GM03348 (cell line): Measurements from ENCODE around the gene CDK8.
"Not testable (repeated sequence)": the region's sequence is repeated elsewhere in the genome, so short reads cannot be mapped to it uniquely, and the experiment has no call there.

Experiments
- DNase-seq: peaks from one replicate; pipeline ENCODE4 v3.0.0; 2012; ENCODE audit warnings: low spot score

The CDK8 gene

DNA sequence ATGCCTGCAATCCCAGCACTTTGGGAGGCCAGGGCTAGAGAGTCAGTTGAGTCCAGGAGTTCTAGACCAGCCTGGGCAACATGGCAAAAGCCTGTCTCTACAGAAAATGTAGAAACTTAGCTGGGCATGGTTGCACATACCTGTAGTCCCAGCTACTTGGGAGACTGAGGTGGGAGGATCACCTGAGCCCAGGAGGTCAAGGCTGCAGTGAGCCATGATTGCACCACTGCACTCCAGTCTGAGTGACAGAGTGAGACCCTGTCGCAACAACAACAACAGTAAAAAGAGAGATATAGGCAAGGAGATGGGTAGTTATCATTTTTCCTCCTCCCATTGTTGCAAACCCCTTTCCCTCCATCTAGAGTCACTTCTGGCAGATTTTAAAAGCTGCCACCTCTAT is 62.2 kb downstream of the CDK8 start:
- not testable (repeated sequence) for DNase-seq

DNA sequence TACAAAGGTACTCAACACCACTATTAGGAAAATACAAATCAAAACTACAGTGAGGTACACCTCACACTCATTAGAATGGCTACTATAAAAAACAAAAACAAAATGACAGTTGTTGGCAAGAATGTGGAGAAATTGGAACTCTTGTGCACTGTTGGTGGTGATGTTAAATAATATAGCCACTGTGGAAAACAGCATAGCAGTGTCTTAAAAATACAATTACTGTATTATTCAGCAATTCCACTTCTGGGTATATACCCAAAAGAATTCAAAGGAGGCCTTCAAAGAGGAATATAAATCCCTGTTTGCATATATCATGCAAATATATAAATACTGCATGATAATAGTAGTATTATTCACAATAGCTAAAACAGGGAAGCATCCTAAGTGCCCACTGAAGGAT is 66.8 kb downstream of the CDK8 start:
- DNase-seq, result no peak

DNA sequence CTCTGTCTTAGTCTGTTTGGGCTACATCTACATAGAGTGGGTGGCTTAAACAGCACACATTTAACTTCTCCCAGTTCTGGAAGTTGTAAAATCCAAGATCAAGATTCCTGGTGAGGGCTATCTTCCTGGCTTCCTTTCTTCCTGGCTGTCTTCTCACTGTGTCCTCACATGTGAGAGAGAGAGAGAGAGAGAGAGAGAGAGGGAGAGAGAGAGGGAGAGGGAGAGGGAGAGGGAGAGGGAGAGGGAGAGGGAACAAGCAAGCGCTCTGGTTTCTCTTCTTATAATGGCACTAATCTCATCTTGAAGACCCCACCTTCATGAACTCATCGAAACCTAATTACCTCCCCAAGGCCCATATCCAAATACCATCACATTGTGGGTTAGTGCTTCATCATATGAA is 69.2 kb downstream of the CDK8 start:
- DNase-seq, result no peak

DNA sequence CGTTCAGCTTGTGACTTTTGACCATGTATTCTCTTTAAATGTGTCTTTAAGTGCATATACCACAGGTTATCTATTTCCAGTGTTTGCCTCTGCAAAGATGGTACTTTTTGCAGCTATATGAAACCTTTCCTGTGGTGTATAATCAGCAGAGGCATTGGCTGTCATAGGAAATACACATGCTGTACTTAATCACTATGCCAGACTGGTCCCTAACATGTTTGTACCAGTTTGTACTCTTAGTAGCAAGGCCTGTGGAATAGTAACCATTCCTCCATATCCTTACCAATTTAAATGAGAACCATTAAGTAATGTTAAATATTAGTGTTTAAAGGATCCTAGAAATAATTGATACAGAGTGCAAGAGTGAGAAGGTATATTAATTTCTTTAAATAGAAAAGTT is 69.8 kb downstream of the CDK8 start:
- no peak for DNase-seq

DNA sequence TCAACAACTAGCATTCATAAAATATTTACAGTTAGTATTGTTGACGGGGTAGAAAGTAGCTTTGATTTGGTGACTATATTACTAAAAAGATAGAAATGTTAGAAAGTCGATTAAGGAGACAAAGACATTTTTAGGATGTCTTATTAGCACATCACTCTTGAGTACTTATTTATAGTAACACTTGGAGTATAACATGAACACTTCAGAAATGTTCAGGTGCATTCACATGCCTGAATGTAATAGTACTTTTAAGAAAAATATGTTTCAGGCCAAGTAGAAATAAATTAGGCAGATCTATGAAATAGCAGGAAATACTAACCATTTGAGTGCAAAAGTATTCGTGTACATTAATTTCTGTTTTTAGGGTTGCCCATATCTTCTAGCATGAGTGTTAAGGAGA is 70.4 kb downstream of the CDK8 start:
- no peak for DNase-seq

DNA sequence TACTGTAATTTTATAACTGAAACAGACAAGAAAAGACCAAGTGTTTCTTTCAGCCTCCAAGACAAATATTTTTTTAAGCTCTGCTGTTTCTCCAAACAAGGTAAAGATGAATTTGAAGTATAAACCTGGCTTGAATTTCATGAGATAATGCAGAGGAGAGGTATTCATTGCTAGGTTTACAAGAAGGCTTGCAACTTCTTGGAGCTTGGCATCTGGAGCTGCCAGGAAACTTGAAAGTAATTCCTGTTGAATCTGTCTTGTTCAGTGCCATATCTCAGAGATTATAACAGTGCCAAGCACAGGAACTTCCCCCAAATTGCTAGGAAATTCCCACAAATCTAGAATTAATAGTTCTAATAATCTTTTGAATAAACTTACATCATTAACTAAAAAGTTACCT is 70.9 kb downstream of the CDK8 start:
- DNase-seq, result no peak

DNA sequence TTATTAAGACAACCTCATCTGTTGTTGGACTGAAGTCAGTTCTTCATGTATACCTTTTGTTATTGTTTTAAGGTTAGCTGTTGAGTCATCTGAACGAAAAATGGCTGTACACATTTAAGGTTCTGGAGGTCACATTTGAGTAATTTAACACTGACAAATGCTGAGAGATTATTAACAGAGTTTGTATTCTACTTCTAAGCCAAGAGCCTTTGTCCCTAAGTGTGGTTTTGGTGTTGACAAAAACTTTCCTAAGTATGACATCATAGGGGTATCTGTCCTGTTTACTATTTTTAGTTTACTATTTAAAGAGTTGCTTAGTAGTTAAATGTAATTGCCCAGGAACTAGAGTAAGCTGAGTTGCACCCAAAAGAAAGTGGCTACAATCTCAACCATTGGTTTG is 71.9 kb downstream of the CDK8 start:
- no peak for DNase-seq

DNA sequence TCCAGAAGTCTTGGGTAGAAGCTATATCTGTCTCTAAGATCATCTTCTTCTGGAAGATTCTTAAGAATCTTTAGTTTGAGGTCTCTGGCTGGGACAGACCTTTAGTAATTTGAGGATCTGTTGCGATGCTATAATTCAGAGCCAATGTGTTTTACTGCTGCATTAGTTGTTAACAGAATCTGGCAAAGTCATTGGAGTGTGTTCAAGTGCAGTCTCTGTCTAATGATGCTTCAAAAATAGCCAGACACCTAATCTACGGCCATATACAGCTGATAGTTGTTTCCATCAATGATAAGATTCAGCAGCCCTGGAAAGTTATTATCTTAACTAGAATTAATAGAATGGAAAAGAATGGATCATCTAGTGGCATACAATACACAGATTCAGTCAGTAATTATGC is 72.6 kb downstream of the CDK8 start:
- DNase-seq, result no peak

DNA sequence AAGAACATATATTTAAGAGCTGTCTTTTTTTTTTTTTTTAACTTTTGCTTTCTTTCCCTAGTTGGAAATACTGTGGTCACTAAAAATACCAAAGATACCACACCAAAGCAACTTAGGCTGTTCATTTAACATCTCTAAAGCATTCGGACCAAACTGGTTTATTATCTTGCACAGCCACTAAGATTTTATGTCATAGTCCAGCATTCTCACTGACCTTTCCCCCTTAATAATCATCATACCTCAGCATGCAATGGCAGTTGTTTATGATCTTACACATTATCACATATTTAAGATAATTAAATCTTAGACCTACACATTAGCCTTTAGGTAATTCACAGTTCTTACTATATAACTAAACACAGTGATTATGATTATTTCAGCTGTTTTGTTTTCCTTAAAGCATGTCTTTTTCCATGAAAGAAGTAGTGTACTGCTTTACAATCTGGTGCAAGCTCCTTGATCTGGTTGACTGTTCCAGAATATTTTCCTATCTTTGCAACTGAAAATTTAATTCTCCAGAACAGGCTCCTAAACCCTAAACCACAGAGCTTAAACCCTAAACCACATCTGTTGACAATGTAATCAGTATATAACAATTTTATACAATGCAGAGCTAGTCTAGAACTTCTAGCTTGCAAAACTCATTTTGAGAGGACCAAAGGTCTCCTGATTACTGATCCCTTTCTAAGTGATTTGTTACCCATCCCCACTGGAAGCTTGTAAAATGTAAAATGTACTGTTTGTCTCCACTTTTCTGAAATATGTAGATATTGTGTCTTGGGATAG is 74.2 kb downstream of the CDK8 start:
- DNase-seq, result no peak

DNA sequence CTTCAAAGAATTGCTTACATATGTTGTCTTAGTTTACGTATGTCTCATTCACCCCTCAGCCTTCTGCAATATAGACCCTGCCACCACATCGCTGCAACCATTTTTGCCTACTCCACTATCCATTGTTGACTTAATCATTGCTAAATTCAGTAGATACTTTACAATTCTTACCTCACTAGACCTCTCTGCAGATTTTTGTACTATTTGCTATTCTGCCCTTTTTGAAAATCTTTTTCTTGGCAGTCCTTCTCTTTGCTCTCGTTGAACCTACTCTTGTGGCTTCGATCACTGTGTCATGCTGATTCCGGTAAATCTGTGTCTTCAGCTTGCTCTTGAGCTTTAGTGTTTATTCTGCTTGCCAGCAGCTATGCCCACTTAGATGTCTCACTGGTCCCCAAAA is 81.2 kb downstream of the CDK8 start:
- no peak for DNase-seq

DNA sequence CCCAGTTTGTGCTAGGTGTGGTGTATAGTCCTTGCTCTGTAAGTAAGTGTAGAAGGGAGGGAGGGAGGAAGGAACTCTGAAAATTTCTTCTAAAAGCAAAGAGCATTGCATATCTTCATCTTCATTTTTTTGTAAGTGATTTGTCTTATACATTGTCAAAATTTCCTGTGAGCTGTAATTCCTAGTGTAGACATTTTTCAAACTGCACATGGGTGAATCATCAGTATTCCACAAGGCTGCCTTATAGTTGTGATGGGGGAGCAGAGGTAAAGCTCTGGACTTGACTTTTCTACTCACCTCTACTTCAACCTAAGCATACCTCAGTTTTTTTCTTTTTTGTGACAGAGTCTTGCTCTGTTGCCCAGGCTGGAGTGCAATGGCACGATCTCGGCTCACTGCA is 86.9 kb downstream of the CDK8 start:
- no peak for DNase-seq

DNA sequence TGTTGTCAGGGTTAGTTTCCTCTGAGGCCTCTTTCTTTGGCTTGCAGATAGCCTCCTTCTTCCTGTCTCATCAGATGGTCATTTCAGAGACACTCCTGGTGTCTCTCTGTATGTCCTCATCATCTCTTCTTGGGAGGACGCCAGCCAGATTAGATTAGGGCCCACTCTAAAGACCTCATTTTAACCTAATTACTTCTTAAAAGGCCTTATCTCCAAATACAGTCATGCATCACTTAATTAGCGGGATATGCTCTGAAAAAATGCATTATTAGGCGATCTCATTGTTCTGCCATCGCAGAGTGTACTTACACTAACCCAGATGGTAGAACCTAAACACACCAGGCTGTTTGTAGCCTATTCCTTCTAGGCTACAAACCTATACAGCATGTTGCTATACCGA is 89.0 kb downstream of the CDK8 start:
- DNase-seq, result no peak

DNA sequence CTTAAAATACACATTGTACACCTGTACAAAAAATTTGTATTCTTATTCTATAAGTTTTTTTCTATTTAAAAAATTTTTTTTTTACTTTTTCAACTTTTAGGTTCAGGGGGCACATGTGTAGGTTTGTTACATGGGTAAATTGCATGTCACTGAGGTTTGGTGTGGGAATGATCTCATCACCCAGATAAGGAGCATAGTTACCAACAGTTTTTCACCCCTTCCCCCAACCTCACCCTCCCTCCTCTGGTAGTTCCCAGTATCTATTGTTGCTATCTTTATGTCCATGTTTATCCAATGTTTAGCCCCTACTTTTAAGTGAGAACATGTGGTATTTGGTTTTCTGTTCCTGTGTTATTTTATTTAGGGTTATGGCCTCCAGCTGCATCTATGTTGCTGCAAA is 89.9 kb downstream of the CDK8 start:
- no peak for DNase-seq

DNA sequence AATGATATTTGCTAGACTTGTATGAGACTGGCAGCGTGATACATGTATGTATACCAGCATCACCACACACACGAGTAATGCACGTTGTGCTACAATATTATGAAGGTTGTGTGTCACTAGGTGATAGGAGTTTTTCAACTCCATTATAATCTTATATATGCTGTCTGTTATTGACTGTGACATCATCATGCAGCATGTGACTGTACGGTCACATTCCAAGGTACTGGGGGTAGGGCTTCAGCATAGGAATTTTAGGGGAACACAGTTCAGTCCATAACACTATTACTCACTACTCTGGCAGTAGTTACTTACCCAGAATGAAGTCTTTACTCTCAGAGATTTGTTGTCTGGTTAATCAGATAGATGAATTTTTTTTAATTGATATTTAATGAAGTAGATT is 91.1 kb downstream of the CDK8 start:
- DNase-seq, result no peak

DNA sequence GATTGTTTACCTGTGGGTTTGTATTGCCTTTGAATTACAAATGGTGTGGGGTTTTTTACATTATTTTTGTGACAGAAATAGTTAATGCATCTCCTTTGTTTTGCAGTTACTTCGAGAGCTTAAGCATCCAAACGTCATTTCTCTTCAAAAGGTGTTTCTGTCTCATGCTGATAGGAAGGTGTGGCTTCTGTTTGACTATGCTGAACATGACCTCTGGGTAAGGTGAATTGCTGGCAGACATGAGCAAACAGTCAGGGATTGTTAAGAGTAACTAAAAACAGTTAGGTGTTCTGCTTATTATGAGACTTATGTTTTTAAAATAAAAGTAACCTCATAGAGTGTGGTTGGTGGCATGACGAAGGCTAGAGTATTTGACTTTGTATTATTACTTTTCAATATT is 95.0 kb downstream of the CDK8 start:
- DNase-seq, result no peak

DNA sequence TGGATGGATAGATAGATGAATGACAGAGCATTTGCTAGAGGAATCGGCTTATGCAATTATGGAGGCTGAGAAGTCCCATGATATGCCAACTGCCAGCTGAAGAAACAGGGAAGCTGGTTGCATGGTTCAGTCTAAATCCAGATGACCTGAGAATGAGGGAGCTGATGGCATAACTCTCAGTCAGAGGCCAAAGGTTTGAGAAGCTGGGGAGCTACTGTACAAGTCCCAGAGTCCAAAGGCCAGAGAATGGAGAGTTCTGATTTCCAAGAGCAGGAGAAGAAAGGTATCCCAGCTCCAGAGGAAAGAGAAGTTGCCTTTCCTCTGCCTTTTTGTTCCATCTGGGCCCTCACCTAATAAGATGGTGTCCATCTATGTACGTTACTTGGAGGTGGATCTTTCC is 108.3 kb downstream of the CDK8 start:
- DNase-seq, result no peak

DNA sequence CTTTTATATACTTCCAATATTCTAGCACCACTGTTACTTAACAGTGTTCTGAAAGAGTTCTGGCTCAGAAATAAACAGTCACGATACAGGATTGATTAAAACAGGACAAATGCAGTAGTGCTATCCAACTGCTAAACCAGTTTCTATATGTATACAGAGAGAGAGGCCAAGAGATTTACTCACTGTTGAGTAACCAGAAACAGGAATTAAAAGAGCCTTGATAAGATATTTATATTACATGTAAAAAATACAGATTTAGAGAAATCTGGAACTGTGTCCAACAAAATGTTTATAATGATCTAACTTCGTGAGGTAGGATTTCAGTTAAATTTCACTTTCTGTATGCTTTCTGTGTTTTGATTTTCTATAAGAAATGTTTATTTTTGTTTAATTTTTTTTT is 116.6 kb downstream of the CDK8 start:
- DNase-seq, result no peak

DNA sequence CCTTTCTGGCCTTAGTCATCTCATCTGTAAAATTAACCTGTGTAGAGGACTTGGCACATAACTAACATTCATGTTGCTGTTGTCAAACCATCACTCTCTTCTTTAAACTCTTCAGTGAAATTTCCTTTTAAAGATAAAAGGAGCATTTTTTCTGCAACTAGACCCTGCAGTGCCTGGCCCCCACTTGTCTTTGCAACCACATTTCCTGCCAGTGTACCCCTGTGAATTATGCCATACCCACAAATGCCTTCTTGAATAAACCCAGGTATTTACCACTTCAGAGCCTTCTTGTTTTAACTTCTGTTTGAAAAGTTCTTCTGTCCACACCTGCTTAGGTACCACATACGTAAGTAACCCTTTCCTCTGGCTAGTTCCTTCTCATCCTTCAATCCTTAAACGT is 118.8 kb downstream of the CDK8 start:
- DNase-seq, result no peak

DNA sequence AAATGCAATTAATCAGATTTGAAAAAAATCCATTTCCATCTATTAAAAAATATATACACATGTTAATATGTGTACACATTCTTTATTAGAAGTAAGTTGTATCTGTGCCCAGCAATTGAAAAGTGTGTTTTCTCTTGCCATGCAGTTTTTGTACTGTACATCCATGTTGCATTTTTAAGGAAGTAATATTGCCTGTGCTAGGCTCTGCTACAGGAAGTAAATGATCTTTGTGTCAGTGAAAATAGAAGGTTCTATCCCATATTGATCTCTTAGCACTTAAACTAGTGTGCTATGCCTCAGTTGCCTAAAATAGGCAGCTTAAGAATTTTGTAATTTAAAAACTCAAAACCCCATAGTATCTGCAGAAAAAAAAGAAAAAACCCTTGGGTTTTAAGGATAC is 122.5 kb downstream of the CDK8 start:
- no peak for DNase-seq

DNA sequence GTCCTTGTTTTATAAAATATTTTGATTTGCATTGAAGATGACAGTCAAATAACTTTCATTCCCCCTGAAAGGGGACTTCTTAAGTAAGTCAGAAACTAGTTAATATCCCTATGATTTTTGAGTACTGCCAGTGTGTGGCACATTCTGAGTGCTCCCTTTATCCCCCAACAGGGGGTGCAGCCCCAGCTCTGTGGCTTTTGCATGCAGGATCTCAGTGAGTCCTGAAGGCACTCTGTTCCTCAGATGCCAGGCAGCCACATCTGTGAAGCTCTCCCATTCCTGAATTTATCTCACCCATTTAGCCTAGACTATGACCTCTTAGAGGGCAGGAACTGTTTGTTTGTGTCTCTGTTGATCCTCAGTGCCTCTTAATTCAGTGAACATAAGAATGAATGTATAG is 123.1 kb downstream of the CDK8 start:
- DNase-seq, result peak; percentile 29

DNA sequence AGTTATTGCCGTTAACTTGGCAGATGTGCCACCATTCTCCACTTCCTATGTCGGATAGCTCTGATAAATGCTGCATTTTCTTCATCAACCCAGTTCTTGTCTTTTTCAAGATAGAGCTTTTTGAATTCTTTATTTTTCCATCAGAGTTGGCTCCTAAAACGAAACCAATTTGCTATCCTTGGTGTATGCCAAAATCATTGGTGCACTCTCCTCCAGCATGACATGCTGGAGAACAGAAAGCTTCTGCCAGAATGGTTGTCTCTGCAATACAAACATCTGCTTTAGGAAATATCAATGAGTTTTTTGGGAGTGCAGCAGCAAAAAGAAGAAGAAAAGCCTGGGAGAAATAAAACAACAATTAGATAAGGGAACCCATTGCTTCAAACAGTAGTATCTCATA is 124.2 kb downstream of the CDK8 start:
- DNase-seq, result no peak

DNA sequence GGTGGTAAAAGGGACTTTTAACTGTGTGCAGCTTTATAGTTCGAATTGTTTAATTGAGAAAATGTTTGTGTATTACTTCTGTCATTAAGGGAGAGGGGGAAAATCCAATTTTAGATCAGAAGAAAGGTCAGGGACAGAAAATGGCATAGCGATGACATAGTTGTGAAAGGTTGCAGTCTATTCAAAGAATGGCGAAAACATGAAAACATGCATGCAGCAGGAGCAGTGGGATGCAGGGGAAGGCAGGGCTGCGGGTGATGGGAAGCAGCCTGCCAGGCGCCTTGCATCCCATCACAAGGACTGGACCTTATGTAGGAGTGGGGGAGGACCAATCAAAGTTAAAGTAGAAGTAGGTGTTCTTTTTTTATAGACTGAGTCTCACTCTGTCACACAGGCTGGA is 125.9 kb downstream of the CDK8 start:
- no peak for DNase-seq

DNA sequence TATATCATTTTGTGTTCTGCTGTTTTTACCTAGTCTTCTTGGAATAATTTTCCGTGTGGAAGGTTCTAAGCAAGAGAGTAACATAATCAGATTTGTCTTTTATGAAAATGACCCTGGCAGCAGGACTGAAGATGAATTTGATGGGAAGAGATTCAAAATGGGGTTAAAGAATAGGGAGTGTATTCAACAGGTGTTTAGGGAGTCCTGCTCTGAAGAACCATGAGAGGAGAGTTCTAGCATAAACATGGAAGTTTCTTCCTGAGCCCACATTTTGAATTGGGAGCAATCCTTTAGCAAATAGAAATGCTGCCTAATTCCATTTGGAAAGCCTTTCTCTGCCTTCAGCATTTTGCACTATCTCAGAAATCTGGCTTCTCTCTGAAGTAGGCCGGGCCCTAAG is 127.0 kb downstream of the CDK8 start:
- no peak for DNase-seq

DNA sequence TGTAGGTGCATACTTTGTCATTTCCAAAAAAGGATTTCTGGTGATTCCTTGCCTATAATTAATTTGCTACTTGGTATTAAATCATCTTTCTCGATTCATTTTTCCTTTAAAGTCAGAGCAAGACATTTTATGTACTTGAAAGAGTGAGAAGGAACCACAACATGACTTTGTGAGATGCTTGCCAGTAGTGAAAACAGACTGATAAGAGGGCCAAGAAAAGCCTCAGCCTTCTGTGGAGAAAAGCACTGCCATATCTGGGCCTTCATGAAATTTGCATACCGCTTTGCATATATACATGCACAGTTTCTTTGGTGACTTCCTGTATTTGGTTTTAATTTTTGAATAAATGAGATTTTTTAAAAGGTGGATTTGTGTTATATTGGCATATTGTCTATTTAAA is 128.4 kb downstream of the CDK8 start:
- DNase-seq, result no peak

DNA sequence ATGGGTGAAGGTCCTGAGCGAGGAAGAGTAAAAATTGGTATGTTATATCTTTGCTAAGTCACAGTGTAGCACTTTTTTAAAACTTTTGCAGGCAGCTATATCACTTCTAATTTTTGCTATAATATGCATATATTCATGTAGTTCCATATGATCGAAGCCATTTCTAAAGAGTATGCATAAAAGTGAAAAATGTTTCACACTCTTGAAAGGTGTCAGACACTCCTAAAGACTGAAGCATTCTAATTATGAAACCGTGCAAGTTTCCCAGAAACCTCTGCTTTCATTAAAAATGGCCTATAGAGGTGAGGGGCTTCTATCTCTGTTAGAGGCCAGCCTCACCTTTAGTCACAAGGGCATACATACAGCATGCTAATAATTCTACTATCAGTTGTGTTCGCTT is 128.9 kb downstream of the CDK8 start:
- no peak for DNase-seq
